ENCODE results near the gene MRGPRX1. TPM values are rescaled to one million over a fixed set of nuclear protein-coding genes. Genes with fewer than 3 reads are reported as not detected.

The MRGPRX1 gene
- not detected in 2 replicates for total RNA-seq

DNA sequence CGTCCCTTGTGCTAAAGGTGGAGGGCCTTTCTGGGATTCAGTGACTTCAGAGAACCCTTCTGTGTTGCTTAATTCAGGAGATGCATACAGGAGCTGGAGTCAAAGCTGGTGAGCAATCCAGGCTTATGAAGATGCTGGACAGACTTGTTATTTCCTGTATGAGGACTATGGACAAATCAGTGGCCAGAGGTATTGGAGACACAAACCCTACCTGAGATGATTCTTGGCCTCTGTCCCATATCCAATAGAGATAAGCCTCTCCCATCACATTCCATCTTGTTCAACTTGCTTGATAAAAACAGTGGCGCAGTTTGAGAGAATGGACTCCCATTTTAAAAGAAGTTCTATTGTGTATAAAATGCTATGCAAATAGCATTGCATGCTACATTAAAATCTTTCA, at the start of gene MRGPRX1:
MRGPRX1 (minus strand) TSS at position 101 of the 400 bp plus-strand sequence. CDS start 4,630 bp downstream, outside the sequence.

Other genes with a start within 250 kb of the MRGPRX1 start
- 1.1 and 1.3 TPM in 2 replicates for gene TMEM86A, start 240.6 kb downstream of the MRGPRX1 start, total RNA-seq
- not detected in 2 replicates for gene IGSF22, start 213.2 kb downstream of the MRGPRX1 start, total RNA-seq
- gene PTPN5, start 147.6 kb downstream of the MRGPRX1 start, total RNA-seq: not detected in 2 replicates
- gene MRGPRX2, start 121.3 kb upstream of the MRGPRX1 start, total RNA-seq: not detected in 2 replicates
- gene ZDHHC13, start 177.8 kb upstream of the MRGPRX1 start, total RNA-seq: 42.7 and 55.0 TPM in 2 replicates